Stimulated activated CD4-positive, alpha-beta T cell treated with anti-CD3 and anti-CD28 coated beads, Interleukin-1b, Interleukin-23, amount 100 ng/mL, for 1 hour (primary cell): ENCODE results near the gene MDM2.

Source experiments
- DNase-seq, 2 donors: peaks; one replicate each; pipeline ENCODE4 v3.0.0-alpha.2; 2020; ENCODE audit warnings: low read depth in 2 of 2

The MDM2 gene

DNA sequence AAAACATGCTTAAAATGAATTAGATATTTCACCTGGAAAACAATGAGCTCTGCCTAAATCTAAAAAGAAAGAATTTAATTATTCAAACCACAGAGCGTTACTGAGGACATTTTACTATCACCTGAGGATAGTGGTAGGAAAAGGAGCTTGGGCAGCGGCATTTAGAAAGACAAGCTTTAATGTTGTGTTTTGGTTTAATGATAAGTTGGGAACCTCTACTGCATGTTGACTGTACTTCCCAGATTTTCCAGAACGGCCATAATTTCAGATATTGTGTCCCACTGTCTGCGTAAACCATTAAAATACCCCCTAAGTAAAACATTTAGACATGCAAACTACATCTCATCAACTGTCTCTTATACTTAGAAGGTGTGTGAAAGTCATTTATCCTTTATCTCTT lies 69.6 kb downstream of the MDM2 start:
- DNase-seq, result no peak

DNA sequence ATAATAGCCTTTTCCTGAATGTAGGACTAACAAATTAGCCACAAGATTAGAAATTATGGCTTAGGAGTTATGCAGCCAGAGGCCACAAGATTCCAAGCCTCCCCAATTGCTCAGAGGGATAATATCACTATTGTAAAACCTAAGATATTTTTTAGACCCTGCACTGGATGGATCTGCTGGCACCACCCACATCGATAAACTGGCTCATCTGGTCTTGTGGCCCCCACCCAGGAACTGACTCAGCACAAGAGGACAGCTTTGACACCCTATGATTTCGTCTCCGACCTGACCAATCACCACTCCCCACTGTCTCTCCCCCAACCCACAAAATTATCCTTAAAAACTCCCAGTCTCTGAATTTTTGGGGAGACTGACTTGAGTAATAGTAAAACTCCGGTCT lies 70.3 kb downstream of the MDM2 start:
- DNase-seq, result no peak

DNA sequence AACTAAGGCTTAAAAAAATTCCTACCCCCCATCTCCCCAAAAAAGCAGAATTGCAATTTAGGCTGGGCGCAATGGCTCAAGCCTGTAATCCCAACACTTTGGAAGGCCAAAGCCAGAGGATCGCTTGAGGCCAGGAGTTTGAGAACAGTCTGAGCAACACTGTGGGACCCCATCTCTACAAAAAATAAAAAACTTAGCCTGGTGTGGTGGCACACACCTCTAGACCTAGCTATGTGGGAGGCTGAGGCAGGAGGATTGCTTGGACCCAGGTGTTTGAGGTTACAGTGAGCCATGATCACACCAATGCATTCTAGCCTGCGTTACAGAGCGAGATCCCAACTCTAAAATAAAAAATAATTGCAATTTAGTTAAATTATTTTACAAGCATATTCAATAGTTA lies 70.9 kb downstream of the MDM2 start:
- no peak for DNase-seq

DNA sequence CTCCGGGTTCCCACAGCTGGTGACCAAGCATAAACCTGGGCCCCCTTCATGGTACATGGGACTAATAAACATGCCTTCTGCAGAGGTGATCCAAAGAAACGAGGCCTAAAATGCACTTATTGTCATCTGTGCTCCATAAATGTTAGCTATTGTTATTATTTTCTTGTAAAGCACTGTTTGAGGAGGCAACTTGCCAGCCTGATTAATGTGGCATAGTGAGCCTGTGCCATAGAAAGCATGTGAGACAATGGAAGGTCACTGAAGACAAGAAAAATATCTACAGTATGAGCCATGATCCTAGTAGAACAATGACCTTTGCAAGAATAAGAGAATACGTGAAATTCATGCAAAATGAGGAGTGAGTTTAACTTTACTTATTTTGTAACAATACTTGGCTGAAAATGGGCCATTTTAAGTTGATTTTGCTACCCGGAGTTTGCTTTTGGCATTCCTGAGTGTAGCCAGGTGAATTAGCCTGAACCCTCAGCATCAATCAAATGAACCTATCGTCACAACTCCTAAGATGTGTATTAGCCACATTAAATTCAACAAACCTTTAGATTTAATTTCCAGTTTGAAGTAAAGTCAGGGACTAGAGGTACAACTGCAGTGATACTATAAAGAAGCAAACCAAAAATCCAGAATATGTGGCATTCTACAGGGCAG lies 72.8 kb downstream of the MDM2 start:
- DNase-seq, result no peak

DNA sequence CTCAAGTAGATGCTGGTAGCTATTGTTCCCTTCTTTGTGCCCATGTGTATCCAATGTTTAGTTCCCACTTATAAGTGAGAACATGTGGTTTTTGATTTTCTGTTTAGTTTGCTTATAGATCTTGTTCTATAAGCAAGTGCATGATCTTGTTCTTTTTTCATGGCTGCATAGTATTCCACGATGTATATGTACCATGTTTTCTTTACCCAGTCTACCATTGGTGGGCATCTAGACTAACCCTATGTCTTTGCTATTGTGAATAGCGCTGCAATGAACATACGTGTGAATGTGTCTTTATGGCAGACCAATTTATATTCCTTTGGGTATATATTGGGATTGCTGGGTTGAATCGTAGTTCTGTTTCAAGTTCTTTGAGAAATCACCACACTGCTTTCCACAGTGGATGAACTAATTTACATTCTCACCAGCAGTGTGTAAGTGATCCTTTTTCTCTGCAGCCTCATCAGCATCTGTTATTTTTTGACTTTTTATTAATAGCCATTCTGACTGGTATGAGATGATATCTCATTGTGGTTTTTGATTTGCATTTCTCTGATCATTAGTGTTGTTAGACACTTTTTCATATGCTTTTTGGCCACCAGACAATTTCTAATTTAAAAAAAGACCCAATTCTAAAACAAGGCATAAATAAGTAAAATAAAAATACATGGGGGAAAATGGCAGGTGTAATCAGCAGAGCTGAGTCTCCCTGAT lies 74.4 kb downstream of the MDM2 start:
- DNase-seq, result no peak

DNA sequence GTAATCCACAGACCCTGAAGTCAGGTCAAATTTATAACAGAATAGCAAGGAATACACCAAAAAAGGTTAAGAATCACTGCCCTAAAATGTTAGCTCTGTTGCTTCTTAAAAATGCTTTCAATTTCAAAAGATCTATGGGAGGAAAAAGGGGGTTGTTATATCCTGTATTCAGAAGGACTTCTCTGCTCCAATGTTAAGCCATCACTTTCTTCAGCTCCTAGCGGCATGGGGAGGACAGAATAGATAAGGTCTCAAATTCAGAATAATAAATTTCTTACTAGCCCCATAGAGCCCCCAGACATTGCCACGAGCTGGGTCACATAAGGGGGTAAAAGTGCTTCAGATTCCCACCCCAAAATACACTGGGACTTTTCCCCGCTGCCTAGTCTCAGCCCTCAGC lies 75.2 kb downstream of the MDM2 start:
- no peak for DNase-seq

DNA sequence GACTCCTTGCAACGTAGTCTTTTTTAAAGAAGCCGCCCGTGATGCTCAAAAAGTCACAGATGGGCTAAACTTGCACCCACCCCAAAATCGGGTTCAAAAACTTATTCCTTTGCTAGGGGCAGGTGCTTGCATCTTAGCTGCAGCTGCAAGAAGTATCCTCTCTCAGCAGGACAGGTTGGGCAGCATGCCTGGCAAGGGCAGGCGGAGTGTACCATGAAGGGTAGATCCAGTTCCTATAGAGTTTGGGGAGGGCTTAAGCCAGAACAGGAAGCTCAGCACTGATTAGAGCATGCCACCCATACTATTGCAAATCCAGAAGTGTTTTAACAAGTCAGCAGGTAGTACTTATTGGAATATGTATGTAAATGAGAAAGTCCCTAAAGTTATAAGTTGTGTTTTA lies 76.3 kb downstream of the MDM2 start:
- no peak for DNase-seq

DNA sequence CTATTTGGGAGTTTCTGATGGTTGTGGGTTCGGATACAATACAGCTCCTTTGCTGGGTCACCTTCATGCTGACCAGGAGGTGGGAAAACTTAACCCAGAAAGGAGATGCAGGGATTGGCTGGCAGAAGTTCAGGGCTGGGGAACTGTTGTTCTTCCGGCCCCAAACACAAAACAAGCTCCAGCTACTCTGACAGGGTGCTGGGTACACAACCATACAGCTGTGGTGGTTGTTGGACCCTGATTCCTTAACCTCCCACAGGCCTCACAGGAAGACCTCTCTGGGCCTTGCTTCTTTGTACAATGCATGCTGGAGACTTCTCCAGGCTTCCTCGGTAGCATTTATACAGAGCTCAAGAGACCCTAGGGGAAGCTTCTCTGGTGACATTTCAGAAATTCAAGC lies 77.4 kb downstream of the MDM2 start:
- DNase-seq, result no peak

DNA sequence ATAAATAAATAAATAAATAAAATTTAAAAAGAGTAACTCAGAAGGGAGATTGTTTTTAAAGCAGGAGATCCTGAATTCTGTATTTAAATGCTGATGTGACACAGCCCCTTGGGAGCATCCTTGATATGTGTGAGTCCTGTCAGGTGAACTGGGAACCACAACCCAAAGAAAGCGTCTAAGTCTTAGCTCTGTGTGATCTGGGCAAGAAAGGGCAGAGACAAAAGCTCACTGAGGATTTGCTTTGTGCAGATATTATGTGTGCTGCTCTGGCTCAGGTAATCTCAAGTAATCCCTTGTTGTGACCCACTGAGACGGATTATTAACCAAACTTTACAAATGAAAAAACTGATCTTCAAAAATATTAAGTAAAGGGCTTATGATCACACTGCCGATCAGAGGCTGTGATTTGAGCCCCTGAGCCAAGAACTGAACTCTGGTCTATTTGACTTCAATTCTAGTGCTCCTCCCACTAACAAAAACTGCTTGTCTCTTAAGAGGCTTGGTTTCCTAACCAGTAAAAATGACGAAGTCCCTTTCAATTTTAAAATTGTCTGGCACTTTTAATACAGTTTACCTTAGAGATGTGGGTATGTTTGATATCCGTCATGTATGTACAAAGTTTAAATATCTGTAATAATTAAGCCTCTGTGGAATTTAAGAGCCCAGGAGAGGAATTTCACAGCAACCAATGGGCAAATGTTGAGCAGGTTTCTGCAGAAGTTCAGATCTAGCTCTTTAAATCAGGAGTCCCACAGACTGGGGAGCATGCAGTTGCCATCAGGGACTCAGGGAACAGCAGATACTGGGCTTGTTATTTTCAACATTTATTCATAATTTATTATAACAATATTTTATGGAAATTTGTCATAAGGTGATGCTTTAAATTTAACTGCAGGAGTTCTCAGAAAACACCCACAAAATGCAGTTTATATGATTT lies 78.9 kb downstream of the MDM2 start:
- DNase-seq, result no peak

DNA sequence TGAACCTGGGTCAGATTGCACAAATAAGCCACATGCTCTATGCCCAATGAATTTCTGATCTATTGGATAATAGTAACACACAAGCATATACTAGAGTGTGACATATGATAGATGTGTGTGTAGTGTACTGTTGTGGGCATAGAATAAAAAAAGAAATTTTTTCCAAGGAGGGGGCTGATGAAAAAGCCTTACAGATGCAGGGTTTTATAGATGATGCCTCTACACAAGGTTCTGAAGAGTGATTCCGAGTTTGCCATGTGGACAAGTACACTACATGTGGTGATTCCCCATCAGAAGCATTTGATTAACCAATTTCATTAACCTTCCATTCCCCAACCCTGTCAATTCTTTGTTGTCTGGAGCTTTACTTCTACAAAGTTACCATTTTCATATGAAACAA lies 79.7 kb downstream of the MDM2 start:
- no peak for DNase-seq

DNA sequence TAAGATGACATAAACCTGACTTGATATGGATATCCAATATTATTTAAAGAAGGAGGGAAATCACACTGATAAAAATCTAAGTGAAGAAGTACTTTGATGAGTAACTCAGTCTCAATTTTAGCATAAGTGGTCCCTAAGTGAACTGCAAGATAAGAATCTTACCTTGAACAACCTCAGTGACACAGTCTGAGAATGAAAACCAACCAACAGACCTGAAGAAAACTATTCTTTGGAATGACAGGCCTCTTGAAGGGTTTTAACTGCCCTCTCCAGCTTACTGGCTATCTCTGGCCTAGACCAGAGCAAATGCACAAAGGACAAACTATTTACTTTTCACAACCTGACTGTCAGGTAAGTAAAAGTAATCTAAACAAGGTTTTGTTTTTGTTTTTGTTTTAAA lies 80.3 kb downstream of the MDM2 start:
- DNase-seq, result no peak

DNA sequence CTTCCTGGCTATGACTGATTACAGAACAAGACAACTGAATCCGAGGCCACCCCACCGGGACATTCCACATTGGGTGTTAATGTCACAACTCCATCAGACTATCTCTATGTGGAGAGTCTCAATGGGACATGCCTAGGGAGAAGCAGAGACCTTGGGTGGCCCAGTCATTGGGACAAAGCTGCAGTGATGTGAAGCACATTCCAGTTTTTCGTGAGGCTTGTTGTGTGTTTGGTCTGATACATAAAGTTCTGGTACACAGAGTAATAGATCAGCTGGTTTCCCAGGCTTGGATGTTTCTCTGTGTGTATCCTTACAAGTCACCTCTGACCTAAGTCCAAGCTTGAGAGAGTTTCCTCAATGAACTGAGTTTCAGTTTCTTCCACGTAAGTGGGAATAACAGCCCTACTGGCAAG lies 82.7 kb downstream of the MDM2 start:
- no peak for DNase-seq

DNA sequence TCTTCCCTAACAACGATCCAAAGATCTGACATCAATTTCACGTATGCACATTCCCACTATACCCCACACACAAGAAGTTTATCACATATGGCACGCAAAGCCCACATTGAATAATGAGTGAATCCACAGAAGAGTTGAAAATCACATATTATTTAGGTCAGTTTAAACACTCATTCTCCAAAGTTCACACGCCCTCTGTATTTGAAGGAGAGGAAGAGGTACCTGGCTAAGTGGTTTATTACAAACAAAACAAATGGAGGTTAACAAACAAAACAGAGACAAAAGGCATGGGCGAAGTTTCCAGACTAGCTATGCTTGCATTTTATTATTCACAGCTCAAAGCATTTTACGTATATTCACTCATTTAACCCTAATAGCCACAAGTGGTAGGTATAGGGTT lies 83.2 kb downstream of the MDM2 start:
- DNase-seq, result no peak

DNA sequence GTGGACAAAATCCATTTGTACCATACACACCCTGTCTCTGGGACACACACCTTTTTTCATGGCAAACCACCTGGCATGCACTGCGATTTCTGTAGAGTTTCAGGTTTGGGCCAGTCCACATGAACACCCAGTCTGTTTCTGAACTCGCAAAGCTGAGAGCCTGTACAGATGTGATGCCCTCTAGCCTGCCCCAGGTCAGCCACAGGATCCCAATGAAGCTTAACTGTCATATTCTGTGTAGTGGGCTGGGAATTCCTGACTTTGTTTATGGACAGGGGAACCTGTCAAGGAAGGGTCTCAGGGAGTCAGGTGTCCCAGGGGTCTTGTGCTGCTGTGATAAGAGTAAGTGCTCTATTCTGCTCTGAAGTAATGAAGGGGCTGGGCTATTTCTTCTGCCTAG lies 85.2 kb downstream of the MDM2 start:
- DNase-seq, result no peak

DNA sequence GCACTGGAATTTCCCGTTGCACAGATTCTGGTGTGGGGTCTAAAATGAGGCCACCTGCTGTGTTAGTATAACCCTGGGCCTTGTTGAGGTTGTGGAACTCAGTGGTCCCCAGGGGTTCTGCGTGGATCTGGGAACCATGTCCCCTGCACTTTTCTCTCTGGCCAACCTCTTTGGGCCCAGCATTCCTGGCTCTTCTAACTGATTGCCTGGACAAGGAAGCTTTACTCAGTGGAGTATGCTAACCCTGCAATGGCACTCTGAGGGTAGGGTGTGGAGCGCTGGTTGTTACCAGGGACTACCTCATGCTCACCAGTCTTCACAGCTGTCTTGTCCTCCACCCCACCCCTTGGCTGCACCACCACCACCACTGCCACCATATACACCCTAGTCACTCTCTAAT lies 85.8 kb downstream of the MDM2 start:
- no peak for DNase-seq

DNA sequence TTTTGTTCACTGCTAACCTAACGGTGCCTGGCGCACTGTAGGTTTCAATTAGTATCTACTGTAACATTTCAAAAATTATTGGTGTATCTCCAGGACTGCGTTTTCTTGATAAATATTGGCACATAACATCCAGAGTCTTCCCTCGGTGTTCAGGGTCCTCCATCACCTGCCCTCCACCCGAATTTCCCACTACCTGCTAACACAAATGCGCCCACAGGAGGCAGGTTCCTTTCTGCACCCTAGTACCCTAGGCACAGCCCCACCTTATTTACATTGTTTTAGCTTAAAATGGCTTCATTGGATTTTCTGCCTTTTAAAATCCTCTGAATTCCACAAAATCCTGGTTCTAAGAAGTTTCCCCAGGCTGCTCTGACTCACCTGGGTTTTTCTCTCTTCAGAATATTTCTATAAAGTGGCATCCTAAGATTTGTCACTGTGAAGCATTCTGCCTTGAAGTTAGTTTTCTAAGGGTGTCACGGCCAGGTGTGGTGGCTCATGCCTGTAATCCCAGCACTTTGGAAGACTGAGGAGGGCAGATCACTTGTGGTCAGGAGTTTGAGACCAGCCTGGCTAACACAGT lies 86.4 kb downstream of the MDM2 start:
- no peak for DNase-seq

DNA sequence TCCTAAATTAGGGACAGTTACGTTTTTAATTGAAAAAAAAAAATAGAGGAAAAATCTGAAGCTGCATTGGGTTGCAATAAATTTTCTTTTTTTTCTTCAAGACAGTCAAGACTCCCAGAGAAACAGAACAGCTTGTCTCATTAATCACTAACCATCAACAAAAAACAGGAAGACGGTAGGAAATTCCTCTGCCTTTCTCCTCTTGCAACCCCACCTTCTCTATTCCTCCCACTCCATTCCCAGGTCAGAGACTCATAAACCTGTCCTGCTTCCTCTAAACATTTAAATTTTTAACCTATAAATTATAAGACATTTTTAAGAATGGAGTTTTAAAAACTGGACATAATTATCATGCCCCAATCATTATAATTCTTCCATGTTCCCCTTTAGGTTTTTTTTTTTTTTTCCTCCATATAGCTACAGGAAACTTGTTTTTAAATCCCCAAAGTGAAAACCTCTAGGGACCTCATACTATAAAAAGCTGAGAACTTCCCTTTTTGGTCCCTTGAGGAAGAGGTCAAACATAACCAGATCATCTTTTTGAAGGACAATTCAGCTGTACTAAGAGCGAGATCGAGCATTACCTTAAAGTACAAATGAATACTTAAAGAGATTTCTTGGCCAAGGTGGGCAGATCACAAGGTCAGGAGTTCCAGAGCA lies 89.0 kb downstream of the MDM2 start:
- DNase-seq, result no peak

DNA sequence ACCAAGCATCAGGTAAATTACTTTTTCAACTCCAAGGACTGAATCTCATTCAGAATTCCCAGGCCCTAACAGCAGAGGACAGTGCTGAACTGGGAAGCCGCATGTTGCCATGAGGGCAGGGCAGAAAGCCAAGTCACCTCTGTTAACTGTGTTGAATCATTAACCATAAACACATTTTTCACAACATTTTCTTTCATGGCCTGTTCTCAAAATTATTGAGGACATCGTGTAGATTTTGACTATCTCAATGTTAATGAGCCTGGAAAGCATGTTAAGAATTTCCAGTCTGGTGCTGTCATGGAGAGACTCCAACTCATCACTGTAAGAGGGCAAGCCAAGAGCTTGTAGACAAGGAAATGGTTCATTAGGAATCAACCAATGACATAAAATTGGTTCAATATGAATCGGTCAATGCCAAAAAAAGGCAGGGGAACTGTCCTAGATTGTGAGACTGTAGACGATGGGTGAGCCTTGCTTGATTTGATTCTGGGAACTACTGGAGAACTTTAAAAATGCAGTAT lies 91.3 kb downstream of the MDM2 start:
- no peak for DNase-seq

DNA sequence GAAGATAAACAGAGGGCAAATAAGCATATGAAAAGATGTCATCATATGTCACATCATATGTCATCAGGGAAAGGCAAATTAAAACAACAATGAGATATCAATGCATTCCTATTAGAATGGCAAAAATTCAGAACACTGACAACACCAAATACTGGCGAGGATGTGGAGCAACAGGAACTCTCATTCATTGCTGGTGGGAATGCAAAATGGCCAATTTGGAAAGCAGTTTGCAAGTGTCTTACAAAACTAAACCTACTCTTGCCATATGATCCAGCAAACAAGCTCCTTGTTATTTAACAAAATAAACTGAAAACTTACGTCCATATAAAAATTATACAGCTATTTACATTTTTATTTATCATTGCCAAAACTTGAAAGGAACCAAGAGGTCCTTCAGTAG lies 92.3 kb downstream of the MDM2 start:
- DNase-seq, result no peak
